Aorta (tissue), 5 donors: ENCODE measurements around the gene INO80C. TPM values are rescaled to one million over a fixed set of nuclear protein-coding genes. Genes with fewer than 3 reads are reported as not detected.

Experiments used
- ATAC-seq: fragments of 200-7000 bp; cut with Tn5 transposase; one replicate; pipeline ENCODE4 v1.9.1; 2022; ENCODE audit warnings: moderate library complexity; ENCODE audit not compliant: low FRiP score
- DNase-seq, 2 donors: peaks; one replicate each; pipeline ENCODE4 v3.0.0-alpha.2; 2020
- H3K27ac ChIP-seq, 2 donors: one replicate each; pipeline ENCODE4 v1.5.1; 2013; ENCODE audit warnings: low read length in 2 of 2, mild to moderate bottlenecking in 2 of 2, moderate library complexity in 2 of 2, control low read depth in 1 of 2, inconsistent platforms in 1 of 2, low read depth in 1 of 2
- H3K27me3 ChIP-seq, 2 donors: one replicate each; pipeline ENCODE4 v1.6.1; 2013; ENCODE audit warnings: control low read depth in 1 of 2, low read length in 1 of 2, mild to moderate bottlenecking in 1 of 2, moderate library complexity in 1 of 2; ENCODE audit not compliant: insufficient read depth in 2 of 2, control insufficient read depth in 1 of 2
- H3K36me3 ChIP-seq, 2 donors: one replicate each; pipeline ENCODE4 v1.6.1; 2013; ENCODE audit warnings: control low read depth in 1 of 2, low read length in 1 of 2, mild to moderate bottlenecking in 1 of 2; ENCODE audit not compliant: insufficient read depth in 2 of 2, control insufficient read depth in 1 of 2
- H3K4me1 ChIP-seq, 2 donors: one replicate each; pipeline ENCODE4 v1.6.1; 2013; ENCODE audit warnings: low read length in 2 of 2, control low read depth in 1 of 2, mild to moderate bottlenecking in 1 of 2, moderate library complexity in 1 of 2; ENCODE audit not compliant: insufficient read depth in 2 of 2, control insufficient read depth in 1 of 2
- H3K4me3 ChIP-seq, 2 donors: one replicate each; pipeline ENCODE4 v1.5.1; 2013; ENCODE audit warnings: low read length in 2 of 2, control low read depth in 1 of 2, mild to moderate bottlenecking in 1 of 2
- H3K9me3 ChIP-seq: one replicate; pipeline ENCODE4 v1.6.1; 2013; ENCODE audit warnings: mild to moderate bottlenecking, low read length; ENCODE audit not compliant: control insufficient read depth
- WGBS, 2 donors: extraction: QIAGEN DNeasy Blood & Tissue Kit; methylation state at CpG; one replicate each; pipeline ENCODE4 v1.1.7; 2013; 5-methylcytosine and 5-hydroxymethylcytosine counted together
- intact Hi-C, 2 donors: fragments of 100-400 bp; cut with DNase I; formaldehyde crosslinking; loops; one replicate each; pipeline versions ENCODE4 v1.14.2 to v1.15.0; 2022
- polyA plus RNA-seq, 2 donors: library from polyadenylated mRNA; stranded (reverse); fragments of 200-250 nt; gene quantifications; one replicate each; pipeline ENCODE4 v1.2.3, GENCODE V29; 2013
- total RNA-seq, 2 donors: library from RNA; stranded (reverse); fragmentation: NEBNext Ultra II Directional; extraction: Animal tissue kit (Norgen Biotek cat#: 25700); gene quantifications; one replicate each; pipeline ENCODE4 v1.2.1, GENCODE V29; 2021
- donor health status: healthy with polysubstance abuse.
- donor health status: Bipolar disorder and iron deficiency.
- donor health status: DM: no; HTN: no; CAD: no.
- donor health status: DM: no; HTN: no; CAD: no.
- donor health status: DM: yes; HTN: yes; CAD: no.

INO80C gene
- total and polyA plus RNA-seq, 4 donors: 16.8 to 23.1 (median 18.8) TPM

DNA sequence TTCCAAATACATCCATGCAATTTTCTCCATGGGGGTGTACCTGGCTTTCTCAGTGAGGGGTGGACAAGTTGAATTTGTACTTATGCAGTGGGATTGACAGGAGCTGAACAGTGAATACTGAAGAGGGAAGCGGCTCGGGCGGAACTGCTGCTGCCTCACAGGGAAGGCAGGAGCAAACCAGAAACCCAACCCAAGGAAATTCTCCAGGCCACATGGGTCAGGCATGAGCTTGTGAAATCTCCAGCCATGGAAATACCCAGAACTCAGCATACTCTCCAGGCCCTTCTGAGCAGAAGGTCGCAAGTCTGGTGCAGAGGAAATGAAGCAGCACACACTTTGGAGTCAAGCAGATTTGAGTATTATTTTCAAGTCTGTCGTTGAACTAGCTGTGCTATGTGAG is 26.5 kb upstream of the INO80C start:
- DNase-seq (peak in 1 of 2 donors; percentile 64), ATAC-seq (peak; percentile 54)
- no peak overlapping the region for H3K4me3 ChIP-seq
- no peaks in the 10 kb centered on the region for H3K4me1 ChIP-seq
- 76 to 79% methylated on average over 5 of the region's 5 CpGs for WGBS, 2 donors
- no peaks in the 10 kb centered on the region for H3K9me3 ChIP-seq
- no peaks in the 10 kb centered on the region for H3K27me3 ChIP-seq
- no peak overlapping the region for H3K27ac ChIP-seq
- H3K36me3 ChIP-seq: no peaks in the 10 kb centered on the region
- intact Hi-C loops: no loop called here

DNA sequence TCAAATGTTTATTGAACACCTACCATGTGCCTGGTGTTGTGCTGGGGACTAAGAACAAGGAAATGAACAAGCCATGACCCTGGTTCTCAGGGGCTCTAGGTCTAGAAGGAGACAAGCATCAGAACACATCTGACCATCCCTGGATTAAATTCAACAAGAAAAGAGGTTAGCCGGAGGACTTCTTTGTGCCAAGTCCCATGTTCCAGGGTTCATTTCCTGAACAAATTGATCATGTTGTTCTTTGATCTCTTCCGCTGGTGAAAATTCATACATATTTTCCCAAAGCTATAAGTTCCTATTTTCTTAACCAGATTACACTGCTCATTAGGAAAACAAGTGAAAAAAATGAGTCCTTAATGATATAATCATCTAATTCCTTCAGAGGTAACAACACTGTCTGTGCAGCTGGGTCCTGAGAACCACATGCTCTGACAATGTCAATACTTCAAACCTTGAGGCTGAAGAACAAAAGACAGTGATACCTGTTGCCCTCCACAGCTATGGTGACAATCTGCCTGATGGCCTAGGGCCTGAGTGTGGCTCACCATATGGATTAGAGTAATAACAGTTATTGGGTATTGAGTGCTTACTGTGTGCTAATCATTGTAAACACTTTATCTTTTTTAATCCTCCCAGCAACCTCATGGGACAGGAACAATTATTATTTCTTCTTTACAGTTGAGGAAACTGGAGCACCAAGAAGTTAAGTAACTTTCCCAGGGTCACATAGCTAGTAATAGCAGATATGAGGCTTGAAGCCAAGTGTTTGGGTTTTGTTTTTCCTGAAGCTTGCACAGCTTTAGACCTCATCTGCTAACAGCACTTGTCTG is 24.6 kb upstream of the INO80C start:
- Histone ChIP-seq H3K27ac (no peak overlapping the region), H3K36me3 (no peaks in the 10 kb centered on the region), H3K4me1 (no peaks in the 10 kb centered on the region), H3K9me3 (no peaks in the 10 kb centered on the region), H3K4me3 (no peak overlapping the region), H3K27me3 (no peaks in the 10 kb centered on the region)
- 95 to 98% methylated on average over 2 of the region's 2 CpGs for WGBS, 2 donors
- DNase-seq (no peak), ATAC-seq (no peak)
- intact Hi-C loops: no loop called here

DNA sequence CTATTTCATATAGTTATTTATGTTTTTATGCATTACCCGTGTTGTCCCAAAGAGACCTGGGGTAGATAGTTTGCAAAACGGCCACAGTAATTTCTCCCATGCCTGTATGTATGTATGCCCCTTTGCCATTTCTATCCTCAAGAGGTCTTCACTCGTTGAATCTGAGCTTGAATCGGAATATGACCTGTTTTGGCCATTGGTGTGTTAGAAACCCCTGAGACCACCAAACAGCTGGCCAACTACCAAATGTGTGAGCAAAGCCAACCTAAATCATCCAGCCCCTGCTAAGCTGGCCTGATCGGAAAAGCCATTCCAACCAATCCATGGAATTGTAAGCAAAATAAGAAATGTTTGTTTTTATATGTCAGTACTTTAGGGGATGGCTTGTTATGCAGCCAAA is 23.4 kb upstream of the INO80C start:
- 31 to 49% methylated on average over 5 of the region's 5 CpGs for WGBS, 2 donors
- ATAC-seq: no peak
- Histone ChIP-seq H3K27me3 (no peaks in the 10 kb centered on the region), H3K27ac (no peak overlapping the region), H3K9me3 (no peaks in the 10 kb centered on the region), H3K36me3 (no peaks in the 10 kb centered on the region), H3K4me1 (no peaks in the 10 kb centered on the region), H3K4me3 (no peak overlapping the region)
- no peak for DNase-seq
- intact Hi-C loops: no loop called here

DNA sequence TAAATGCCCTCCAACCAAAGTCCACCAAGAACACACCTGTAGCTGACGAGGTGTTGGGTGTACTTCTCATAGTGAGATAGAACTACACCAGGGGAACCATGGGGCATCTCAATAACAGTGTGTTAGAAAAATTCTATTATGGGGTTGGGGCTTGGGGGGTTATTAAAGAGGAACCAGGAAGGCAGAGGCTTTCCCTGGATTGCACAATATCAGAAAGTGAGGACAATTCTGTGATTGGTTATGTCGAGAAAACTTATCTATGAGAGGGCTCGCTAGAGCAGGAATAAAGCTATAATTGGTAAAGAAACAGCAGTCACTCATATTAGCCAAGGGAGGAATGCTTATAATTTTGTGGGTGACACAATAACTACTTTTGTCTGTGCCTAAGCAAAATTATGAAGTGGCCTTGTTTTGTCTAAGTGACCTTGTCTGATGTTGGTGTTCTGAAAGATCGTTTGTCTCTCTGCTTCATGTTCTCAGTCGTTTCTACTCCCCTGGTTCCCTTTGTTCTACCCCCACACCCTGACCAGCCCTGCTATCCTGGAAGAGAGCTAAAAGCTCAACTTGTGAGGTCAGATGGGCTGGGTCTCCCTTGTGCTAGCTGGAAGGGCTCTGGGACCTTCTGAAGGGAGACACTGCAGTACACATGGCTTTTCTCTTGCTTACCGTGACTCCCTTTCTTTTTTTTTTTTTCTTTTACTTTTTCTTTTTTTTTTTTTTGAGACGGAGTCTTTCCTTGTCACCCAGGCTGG is 21.6 kb upstream of the INO80C start:
- Histone ChIP-seq H3K27ac (no peak overlapping the region), H3K4me1 (no peaks in the 10 kb centered on the region), H3K27me3 (no peaks in the 10 kb centered on the region), H3K36me3 (no peaks in the 10 kb centered on the region), H3K4me3 (no peak overlapping the region), H3K9me3 (no peaks in the 10 kb centered on the region)
- intact Hi-C loops: no loop called here
- DNase-seq (no peak), ATAC-seq (no peak)
- WGBS, 2 donors: 74 to 82% methylated on average over 7 of the region's 7 CpGs

DNA sequence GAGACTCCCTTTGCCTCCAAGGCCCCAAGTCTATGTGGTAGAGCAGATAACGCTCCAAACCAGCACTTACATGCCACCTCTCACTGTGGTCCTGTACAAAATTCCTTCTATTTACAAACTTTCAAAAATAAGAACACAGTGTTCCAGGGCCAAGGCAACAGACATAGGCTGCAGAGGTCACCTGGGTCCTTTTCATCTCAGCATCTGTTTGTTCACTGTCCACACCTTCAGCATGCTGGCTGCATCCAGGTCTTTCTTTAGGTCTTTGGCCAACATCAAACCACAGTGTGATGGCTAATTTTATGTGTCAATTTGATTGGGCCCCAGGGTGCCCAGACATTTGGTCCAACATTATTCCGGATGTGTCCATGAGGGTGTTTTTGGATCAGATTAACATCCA is 20.0 kb upstream of the INO80C start:
- intact Hi-C loops: no loop called here
- DNase-seq (no peak), ATAC-seq (no peak)
- Histone ChIP-seq H3K27ac (no peak overlapping the region), H3K27me3 (no peaks in the 10 kb centered on the region), H3K4me1 (no peaks in the 10 kb centered on the region), H3K4me3 (no peak overlapping the region), H3K9me3 (no peaks in the 10 kb centered on the region), H3K36me3 (no peaks in the 10 kb centered on the region)
- 96% methylated on average over 2 of the region's 2 CpGs for WGBS, 2 donors

DNA sequence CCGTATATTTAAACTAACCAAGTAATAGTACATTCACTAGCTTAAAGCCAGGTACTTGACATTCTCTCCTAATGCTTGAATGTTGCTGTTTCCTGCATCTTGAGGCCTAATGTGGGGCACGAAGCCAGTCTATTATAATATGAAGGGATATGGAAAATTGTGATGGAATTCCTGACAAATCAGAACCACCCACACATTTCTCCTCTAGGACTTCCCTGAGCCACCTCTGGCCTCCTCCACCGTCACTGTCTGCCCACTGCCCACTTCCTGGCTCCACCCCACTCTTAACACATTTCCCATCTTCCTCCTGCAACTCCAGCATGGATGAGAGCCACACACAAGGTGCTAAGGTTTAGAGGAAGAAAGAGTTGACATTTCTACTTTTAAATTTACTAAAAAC is 19.0 kb upstream of the INO80C start:
- Histone ChIP-seq H3K36me3 (no peaks in the 10 kb centered on the region), H3K27ac (no peak overlapping the region), H3K9me3 (no peaks in the 10 kb centered on the region), H3K4me3 (no peak overlapping the region), H3K4me1 (no peaks in the 10 kb centered on the region), H3K27me3 (no peaks in the 10 kb centered on the region)
- ATAC-seq (no peak), DNase-seq (no peak)
- intact Hi-C loops: no loop called here
- WGBS, 2 donors: 67 to 90% methylated on average over 3 of the region's 3 CpGs

DNA sequence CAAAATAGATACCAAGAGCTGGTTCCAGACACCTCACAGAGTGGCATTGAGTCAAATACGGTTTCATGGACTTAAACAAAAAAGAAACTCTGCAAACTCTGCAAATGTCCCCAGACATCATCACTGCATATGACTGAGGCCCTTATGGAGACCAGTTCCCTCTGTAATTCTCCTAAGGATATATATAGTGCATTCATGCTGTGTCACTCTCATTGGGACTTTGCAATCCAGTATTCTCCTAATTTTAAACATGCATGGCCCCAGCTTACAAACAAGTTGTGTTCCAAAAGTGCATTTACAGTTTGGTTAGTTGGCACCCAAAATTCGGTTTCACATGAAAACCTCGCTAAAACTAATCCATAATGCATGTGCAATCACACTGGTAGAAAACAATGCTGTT is 18.6 kb upstream of the INO80C start:
- no peak overlapping the region for H3K27ac ChIP-seq
- no peaks in the 10 kb centered on the region for H3K27me3 ChIP-seq
- intact Hi-C loops: no loop called here
- no peak for ATAC-seq
- 90% methylated on average over 3 of the region's 3 CpGs for WGBS, 2 donors
- no peaks in the 10 kb centered on the region for H3K9me3 ChIP-seq
- H3K4me3 ChIP-seq: no peak overlapping the region
- no peaks in the 10 kb centered on the region for H3K4me1 ChIP-seq
- DNase-seq: no peak
- no peaks in the 10 kb centered on the region for H3K36me3 ChIP-seq

DNA sequence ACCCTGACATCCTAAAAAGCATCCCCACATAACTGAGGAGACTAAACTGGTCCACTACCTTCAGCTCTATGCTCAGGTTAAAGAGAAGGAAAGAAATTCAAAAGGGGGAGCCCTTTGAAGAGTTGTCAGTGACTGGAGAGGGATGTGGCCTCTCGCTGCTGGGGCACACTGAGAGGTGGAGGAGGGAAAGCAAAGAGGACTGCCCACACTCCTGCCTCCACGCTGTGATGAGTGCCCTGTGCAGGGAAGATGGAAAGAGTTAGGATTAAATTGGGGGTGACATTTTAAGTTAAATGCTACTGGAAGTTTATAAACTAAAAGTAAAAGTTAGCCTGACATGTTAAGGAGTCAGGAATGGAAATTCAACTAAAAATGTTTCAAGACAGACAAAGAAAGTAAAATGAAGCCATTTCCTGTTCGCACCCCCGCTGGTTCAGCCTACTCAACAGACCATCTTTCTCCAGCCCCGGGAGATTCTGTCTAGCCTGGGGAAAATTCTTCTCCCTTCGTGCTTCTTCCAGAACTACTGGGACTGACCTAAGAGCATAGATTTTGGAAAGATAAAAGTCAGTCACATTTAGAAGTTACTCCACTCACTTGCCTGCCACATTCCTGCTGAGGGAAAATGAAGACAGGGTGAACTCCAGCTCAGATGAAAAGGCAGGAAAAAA is 17.8 kb upstream of the INO80C start:
- H3K27me3 ChIP-seq: no peaks in the 10 kb centered on the region
- no peak for ATAC-seq

More for the DNA sequence above, 17.8 kb upstream of the INO80C start:
- WGBS, 2 donors: 61 to 67% methylated on average over 6 of the region's 6 CpGs
- DNase-seq: no peak
- Histone ChIP-seq H3K27ac (no peak overlapping the region), H3K4me1 (no peaks in the 10 kb centered on the region), H3K4me3 (no peak overlapping the region), H3K9me3 (no peaks in the 10 kb centered on the region), H3K36me3 (no peaks in the 10 kb centered on the region)
- intact Hi-C loops: no loop called here
